Hematopoietic multipotent progenitor cell treated with erythropoietin and hydrocortisone succinate and interleukin-3 and kit ligand, for 8 days (in vitro differentiated cells): ENCODE measurements around the gene ATP5ME.
"Not testable (repeated sequence)": the region's sequence is repeated elsewhere in the genome, so short reads cannot be mapped to it uniquely, and the experiment has no call there.

Experiments
- DNase-seq: peaks from one replicate; pipeline ENCODE4 v3.0.0-alpha.2; 2015

ATP5ME gene

DNA sequence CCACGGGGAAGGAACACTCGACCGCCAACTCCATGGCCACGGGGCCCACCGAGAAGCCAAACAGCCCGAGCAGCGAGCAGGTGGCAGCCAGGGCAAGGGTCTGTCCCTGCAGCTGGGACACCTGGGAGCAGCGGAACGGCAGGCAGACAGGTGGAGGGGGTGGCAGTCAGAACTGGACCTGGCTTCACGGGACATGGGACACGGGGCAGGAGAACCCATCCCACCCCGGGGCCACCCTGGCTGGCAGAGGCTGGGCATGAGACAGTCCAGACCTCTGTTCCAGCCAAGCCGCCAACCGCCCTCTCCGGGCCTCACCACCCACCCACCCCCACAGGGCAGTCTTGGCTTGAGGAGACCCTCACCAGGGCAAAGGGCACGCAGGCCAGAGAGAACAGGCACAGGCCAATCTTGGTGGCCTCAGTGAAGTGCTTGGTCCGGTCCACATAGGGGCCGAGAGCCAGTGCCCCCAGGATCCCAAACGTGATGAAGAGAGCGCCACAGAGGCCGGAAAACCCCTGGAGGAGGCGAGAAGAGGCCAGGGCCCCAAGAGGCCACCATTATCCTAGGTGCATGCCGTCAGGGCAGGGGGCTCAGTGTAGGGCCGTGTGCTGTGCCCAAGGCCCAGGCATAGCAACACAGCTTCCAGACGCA is 9.3 kb upstream of the ATP5ME start:
- no peak for DNase-seq

GRCh38 chr4:682490-683172 is 8.6 kb upstream of the ATP5ME start:
- no peak for DNase-seq

DNA sequence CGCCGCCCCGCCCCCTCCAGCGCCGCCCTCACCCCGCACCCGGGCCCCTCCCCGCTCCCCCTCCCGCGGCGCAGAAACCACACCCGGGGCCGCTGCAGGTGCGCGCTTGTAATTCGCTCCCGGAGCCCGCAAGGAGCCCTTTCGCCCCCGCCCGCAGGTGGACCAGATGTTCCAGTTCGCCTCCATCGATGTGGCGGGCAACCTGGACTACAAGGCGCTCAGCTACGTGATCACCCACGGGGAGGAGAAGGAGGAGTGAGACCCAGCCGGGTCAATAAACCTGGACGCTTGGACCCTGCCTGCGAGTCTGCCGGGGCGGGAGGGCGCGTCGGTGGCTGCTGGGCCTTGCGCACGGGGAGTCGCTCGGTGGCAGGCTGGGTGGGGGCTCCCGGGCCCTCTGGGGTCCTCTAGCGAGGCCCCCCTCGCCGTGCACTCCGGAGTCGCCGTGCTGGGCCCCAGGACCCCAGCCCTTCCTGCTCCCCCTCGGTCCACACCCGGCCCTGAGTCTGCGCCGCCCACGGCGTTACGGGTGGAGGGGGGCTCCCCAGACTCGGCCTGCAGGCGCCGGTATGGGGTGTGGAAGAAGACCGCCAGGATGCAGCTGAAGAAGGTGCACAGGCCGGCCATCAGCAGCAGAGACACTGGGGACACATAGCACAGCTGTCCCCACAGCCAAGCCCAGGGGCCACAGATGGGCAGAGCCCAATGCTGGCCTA is 7.8 kb upstream of the ATP5ME start:
- DNase-seq: no peak

- DNase-seq: peak; percentile 68
Observed at GRCh38 chr4:680928-681645, 7.0 kb upstream of the ATP5ME start.

DNA sequence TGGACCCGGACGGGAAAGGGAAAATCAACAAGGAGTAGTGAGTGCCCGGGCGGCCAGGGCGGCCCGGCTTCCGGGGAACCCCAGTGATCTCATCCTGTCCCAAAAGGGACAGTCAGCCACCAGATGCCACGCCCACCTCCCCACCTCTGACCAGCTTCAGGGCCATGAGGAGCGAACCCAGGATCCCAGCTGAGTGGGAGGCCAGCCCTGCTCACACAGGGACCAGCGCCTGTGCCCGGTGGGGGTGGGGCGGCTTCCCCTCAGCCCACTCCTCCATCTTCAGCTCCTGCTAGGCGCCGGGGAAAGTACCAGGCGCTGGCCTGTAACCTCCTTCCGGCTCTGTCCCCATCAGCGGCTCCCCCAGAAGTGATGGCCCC is 6.5 kb upstream of the ATP5ME start:
- DNase-seq: no peak

DNA sequence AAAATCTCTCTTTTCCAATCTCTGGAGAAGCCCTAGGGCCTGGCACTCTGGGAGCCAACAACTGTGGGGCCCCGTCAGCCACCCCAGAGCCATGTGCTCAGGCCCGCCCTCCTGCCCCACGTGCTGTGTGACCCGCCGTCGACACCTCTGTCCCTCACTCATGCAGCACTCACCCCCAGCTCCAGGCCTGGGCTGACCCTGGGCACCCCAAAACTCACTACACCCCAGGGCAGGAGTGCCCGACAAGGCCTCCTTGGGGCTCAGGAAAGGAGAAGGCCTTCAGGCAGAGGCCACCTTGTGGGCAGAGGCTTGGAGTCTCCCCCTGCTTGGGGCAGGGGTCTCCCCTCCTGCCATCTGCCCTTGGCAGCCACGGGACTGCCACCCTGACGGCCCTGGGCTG is 6.0 kb upstream of the ATP5ME start:
- no peak for DNase-seq

GRCh38 chr4:679629-680028 is 5.6 kb upstream of the ATP5ME start:
- DNase-seq: no peak

- DNase-seq: no peak
Observed at GRCh38 chr4:679104-679481, 5.0 kb upstream of the ATP5ME start.

DNA sequence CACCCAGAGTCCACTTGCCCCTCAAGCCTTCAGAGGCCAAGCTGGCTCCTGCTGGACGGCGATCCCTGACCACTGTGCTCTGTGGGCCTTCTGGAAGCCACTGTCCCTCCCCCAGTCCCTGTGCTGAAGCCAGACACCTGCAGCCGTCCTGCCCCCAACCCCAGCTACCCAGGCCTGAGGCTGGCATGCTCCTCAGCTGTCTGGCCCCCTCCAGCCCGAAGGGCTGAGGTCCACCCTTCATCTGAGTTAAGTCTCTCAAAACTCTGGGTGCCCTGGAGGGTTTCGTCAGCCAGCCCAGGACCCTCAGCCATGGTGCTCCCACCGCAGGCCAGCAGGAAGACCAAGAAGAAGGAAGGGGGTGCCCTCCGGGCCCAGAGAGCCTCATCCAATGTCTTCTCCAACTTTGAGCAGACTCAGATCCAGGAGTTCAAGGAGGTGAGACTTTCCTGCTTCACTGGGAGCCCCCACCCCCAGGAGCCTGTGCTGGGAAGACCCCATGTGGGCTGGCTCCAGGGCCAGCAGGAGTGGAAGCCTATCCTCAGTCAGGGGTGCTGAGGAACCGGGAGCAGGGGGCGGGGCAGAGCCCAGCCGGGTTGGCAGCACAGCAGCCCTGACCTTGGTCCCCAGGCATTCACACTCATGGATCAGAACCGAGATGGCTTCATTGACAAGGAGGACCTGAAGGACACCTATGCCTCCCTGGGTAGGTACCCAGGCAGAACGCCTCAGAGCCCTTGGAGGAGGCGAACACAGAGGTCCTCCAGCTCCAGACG is 4.4 kb upstream of the ATP5ME start:
- DNase-seq: no peak

DNA sequence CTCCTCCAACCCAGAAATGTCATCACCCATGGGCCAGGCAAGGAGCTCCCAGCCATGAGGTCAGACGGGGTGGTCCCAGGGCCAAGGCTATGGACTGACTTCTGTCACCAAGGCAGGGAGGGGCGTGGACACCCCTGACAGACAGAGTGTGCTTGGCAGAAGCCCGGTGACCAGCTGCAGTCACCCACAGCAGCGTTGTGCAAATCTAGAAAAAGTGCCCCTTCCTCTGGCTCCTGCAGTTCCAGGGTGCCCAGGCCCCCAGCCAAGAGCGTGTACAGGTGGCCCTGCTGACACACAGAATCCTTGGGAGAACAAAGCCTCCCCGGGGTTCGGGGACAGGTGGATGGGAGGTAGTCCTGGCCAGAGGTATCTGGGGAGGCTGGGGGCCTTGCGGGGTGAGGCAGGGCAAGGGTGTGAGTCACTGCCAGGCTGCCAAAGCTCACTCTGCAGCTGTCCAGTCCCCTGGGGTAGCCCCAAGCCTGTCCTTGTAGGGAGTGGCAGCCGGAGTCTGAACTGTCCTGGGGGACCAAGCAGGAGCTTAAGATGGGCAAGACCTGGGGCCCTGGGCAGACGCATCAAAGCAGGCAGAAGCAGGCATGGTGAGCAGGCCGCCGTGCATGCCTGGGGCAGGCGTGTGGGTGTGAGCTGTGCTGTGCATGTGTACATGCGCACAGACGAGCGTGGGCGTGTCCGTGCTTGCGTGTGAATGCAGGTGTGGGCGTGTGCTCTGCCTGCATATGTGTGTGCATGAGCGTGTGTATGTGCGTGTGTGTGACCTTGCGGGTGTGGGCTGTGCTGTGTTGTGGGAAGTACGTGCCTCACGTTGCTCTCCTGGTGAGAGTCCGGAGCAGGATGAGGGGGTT is 3.6 kb upstream of the ATP5ME start:
- no peak for DNase-seq

DNA sequence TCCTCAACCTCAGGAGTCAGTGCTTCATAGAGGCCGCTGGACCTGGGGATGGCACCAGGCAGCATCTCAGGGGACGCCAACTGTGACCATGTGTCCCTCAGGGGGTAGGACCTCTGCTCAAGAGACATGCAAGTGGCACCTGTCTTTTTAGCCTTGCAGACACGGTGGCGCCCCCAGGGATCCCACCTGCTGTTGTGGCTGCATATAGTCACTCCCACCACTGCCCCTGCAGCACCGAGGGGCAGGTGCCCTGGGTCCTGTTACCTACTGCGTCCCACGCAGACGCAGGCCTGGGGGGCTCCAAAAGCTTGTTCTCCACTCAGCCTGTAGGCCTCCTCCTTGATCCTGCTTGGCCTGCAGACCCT is 2.8 kb upstream of the ATP5ME start:
- DNase-seq: no peak

- no peak for DNase-seq
Observed at GRCh38 chr4:675980-676870, 2.1 kb upstream of the ATP5ME start.

DNA sequence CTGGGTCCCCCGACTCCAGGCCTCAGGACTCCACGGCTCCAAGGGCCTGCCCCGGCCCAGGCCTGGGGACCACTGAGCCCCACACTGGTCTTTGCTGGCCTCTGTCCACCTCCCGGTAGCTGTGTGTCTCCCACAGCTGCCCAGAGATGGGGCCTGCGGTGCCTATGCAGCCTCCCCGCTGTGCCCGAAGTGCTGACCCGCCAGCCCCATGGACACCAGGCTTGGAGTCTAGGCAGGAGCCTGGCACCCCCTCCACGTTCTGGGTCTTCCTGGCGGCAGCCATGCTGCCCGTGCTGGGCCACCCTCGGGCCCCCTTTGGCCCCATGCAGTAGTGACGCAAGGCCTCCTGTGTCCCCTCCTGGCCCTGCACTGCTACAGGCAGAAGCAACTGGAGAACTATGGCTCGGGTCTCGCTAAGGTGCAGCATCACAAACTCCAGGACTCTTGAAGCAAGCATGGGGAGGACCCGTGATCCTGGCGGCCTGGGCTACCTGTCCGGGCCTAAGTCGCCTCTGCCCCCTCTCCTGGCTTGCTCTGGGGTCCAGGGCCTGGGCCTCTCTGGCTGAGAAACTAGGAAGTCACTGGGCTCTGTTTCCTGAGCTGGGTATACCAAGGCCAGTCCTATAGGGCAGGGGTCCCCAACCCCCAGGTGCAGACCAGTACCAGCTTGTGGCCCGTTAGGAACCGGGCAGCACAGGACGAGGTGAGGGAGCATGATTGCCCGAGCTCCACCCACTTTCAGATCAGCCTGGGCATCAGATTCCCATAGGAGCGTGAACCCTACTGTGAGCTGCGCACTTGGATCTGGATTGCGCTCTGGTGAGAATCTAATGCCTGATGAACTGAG is 1.2 kb upstream of the ATP5ME start:
- DNase-seq: no peak

- DNase-seq: no peak
Observed at GRCh38 chr4:673349-674091, 556 bp downstream of the ATP5ME start.

GRCh38 chr4:671769-672168 is 2.3 kb downstream of the ATP5ME start:
- no peak for DNase-seq

GRCh38 chr4:669806-670559 is 4.1 kb downstream of the ATP5ME start:
- DNase-seq: not testable (repeated sequence)

- DNase-seq: not testable (repeated sequence)
Observed at GRCh38 chr4:668219-668618, 5.9 kb downstream of the ATP5ME start.

- no peak for DNase-seq
Observed at GRCh38 chr4:667545-667925, 6.5 kb downstream of the ATP5ME start.
